Activated CD4-positive, alpha-beta T cell treated with anti-CD3 and anti-CD28 coated beads for 36 hours (primary cell): ENCODE data around the gene ADCK1. TPM values are rescaled to one million over a fixed set of nuclear protein-coding genes. Genes with fewer than 3 reads are reported as not detected.
"Not testable (repeated sequence)": the region's sequence is repeated elsewhere in the genome, so short reads cannot be mapped to it uniquely, and the experiment has no call there.

Source experiments
- ATAC-seq: fragments of 200-7000 bp; cut with Tn5 transposase; one replicate; pipeline ENCODE4 v1.10.0; 2021; ENCODE audit warnings: mild to moderate bottlenecking, moderate library complexity
- CTCF ChIA-PET: fragments of 350-600 bp; sonication (Branson Sonifier 250); formaldehyde crosslinking; loops from one replicate; lab custom pipeline; 2021; ENCODE audit warnings: antibody characterized with exemption; lab: Charles Lee
- POLR2A ChIA-PET: fragments of 350-600 bp; sonication (Branson Sonifier 250); formaldehyde crosslinking; loops from one replicate; lab custom pipeline; 2021; ENCODE audit warnings: antibody characterized with exemption, inconsistent platforms; lab: Charles Lee
- DNase-seq: peaks from one replicate; pipeline ENCODE4 v3.0.0-alpha.2; 2020
- H3K27ac Mint-ChIP-seq: one replicate; pipeline ENCODE4 v1.8.0; 2021; ENCODE audit warnings: mixed read lengths
- H3K27me3 Mint-ChIP-seq: one replicate; pipeline ENCODE4 v1.8.0; 2021; ENCODE audit warnings: mixed read lengths
- H3K36me3 Mint-ChIP-seq: one replicate; pipeline ENCODE4 v1.8.0; 2021; ENCODE audit warnings: low read depth, mixed read lengths
- H3K4me1 Mint-ChIP-seq: one replicate; pipeline ENCODE4 v1.8.0; 2021; ENCODE audit warnings: mixed read lengths
- H3K4me3 Mint-ChIP-seq: one replicate; pipeline ENCODE4 v1.8.0; 2021; ENCODE audit warnings: mild to moderate bottlenecking, moderate library complexity, mixed read lengths
- H3K9me3 Mint-ChIP-seq: one replicate; pipeline ENCODE4 v1.8.0; 2021; ENCODE audit warnings: low read depth, mixed read lengths
- intact Hi-C, 2 experiments: fragments of 100-400 bp; cut with DNase I in 1 of 2; cut with micrococcal nuclease in 1 of 2; formaldehyde crosslinking; loops; one replicate each; pipeline versions ENCODE4 v1.14.2 to v1.15.1; 2022 to 2024; cut with DNase I, micrococcal nuclease
- total RNA-seq, 2 experiments: library from RNA; stranded (reverse); gene quantifications; one replicate each; pipeline ENCODE4 v1.2.3, GENCODE V29; 2021

Gene ADCK1
- total RNA-seq, 2 experiments from 2014 or later: 4.6 to 4.9 TPM

GRCh38 chr14:77903937-77904617, 104.2 kb downstream of the ADCK1 start:
- ChIA-PET CTCF (interaction anchor here (1.0 kb wide), 1 partner anchor 10 kb away, joined by 3 read pairs; no protein-coding TSS in a partner anchor), POLR2A (no interaction called here)
- DNase-seq (no peak), ATAC-seq (no peak)
- Mint-ChIP-seq H3K9me3 (no peaks in the 10 kb centered on the region), H3K36me3 (peaks cover 17% of the 10 kb centered on the region), H3K27ac (no peak overlapping the region), H3K27me3 (no peaks in the 10 kb centered on the region), H3K4me3 (no peak overlapping the region), H3K4me1 (peaks cover 6% of the 10 kb centered on the region)
- intact Hi-C loops: no loop called here

DNA sequence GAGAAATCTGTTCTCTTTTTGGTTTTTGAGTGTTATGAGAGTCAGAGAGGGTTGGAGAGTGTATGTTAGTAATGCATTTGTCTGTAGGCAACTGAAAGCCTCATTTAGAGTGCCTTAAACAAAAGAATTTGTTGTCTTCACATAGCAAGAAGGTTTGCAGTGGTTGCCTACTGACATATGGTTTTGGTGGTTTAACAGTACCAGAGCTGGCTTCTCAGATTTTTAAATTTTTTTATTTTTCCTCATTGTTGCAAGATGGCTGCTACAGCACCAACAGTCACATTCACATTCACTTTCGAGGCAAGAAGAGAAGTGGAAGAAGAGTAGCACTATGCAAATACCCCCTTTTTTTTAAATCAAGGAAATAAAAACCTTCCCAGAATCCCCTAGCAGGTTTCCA, 106.5 kb downstream of the ADCK1 start:
- no peak overlapping the region for H3K27ac Mint-ChIP-seq
- H3K36me3 Mint-ChIP-seq: peaks cover 14% of the 10 kb centered on the region
- DNase-seq (no peak), ATAC-seq (no peak)
- no peak overlapping the region for H3K4me3 Mint-ChIP-seq
- intact Hi-C loops: no loop called here
- ChIA-PET CTCF (no interaction called here), POLR2A (no interaction called here)
- H3K9me3 Mint-ChIP-seq: no peaks in the 10 kb centered on the region
- H3K4me1 Mint-ChIP-seq: peaks cover 6% of the 10 kb centered on the region
- H3K27me3 Mint-ChIP-seq: no peaks in the 10 kb centered on the region

GRCh38 chr14:77908847-77909246, 108.9 kb downstream of the ADCK1 start:
- no peak for ATAC-seq
- Mint-ChIP-seq H3K27me3 (no peaks in the 10 kb centered on the region), H3K9me3 (no peaks in the 10 kb centered on the region), H3K4me3 (no peak overlapping the region), H3K36me3 (peaks cover 10% of the 10 kb centered on the region), H3K27ac (no peak overlapping the region), H3K4me1 (peaks cover 6% of the 10 kb centered on the region)
- no peak for DNase-seq
- CTCF ChIA-PET: no interaction called here
- POLR2A ChIA-PET: no interaction called here
- intact Hi-C loops: no loop called here

- H3K4me1 Mint-ChIP-seq: peaks cover 6% of the 10 kb centered on the region
- no peaks in the 10 kb centered on the region for H3K27me3 Mint-ChIP-seq
- no peak overlapping the region for H3K27ac Mint-ChIP-seq
- H3K9me3 Mint-ChIP-seq: no peaks in the 10 kb centered on the region
- H3K4me3 Mint-ChIP-seq: no peak overlapping the region
- intact Hi-C loops: no loop called here
- ChIA-PET POLR2A (no interaction called here), CTCF (interaction anchor here (0.6 kb wide), 1 partner anchor 24 kb away, joined by 3 read pairs; no protein-coding TSS in a partner anchor)
- H3K36me3 Mint-ChIP-seq: peaks cover 9% of the 10 kb centered on the region
- DNase-seq (no peak), ATAC-seq (no peak)
These were observed 110.0 kb downstream of the ADCK1 start for GRCh38 chr14:77909911-77910310.

GRCh38 chr14:77910506-77910905, 110.6 kb downstream of the ADCK1 start:
- intact Hi-C loops: no loop called here
- Mint-ChIP-seq H3K27me3 (no peaks in the 10 kb centered on the region), H3K9me3 (no peaks in the 10 kb centered on the region), H3K36me3 (peaks cover 8% of the 10 kb centered on the region), H3K27ac (no peak overlapping the region), H3K4me3 (no peak overlapping the region), H3K4me1 (peaks cover 6% of the 10 kb centered on the region)
- ChIA-PET POLR2A (no interaction called here), CTCF (no interaction called here)
- DNase-seq (no peak), ATAC-seq (no peak)

- Mint-ChIP-seq H3K36me3 (peaks cover 5% of the 10 kb centered on the region), H3K4me1 (peaks cover 6% of the 10 kb centered on the region), H3K4me3 (no peak overlapping the region), H3K27me3 (no peaks in the 10 kb centered on the region), H3K9me3 (no peaks in the 10 kb centered on the region), H3K27ac (no peak overlapping the region)
- no peak for ATAC-seq
- no peak for DNase-seq
- CTCF ChIA-PET: no interaction called here
- intact Hi-C loops: no loop called here
- POLR2A ChIA-PET: interaction anchor here (0.6 kb wide), 1 partner anchor 18 kb away, joined by 15 read pairs; no protein-coding TSS in a partner anchor
These were observed 111.4 kb downstream of the ADCK1 start for GRCh38 chr14:77911356-77911755.

DNA sequence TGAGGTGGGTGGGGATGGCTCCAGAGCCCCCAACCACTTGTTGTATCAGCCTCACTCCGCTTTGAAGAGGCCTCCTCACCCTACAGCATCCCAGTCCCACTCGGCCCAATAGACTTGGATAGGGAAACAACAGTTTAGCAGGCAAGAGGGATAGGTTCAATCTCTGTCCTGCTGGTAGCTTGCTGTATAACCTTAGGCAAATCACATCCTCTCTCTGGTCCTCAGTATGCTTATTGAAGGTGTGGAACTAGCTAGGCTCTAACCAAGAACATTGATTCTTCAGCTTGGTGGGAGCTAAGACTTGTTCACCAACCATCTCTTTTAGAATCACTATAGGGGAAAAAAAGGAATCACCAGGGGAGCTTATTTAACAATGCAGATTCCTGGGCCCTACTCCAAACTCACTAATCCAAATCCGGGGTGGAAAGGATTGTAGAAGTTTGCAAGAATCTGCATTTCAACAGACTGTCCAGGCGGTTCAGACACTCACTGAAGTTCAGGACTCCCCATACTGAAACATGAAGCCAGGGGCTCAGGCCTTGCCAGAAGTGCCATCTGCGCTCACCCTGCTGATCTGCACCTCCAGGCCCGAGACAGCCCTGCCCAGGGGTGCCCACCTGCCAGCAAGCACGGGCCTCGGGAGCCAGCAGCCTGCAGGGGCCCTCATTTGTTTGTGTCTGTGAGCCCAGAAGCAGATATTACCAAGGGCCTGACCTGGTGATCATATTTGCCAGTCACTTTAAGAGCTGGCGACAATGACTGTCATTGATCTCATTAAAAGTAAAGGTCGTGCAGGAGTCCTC, 113.0 kb downstream of the ADCK1 start:
- ChIA-PET POLR2A (no interaction called here), CTCF (interaction anchor here (1.1 kb wide), 1 partner anchor 8 kb away, joined by 3 read pairs; no protein-coding TSS in a partner anchor)
- intact Hi-C loops: no loop called here
- Mint-ChIP-seq H3K4me1 (peaks cover 6% of the 10 kb centered on the region), H3K27ac (no peak overlapping the region), H3K9me3 (no peaks in the 10 kb centered on the region), H3K36me3 (peaks cover 4% of the 10 kb centered on the region), H3K4me3 (no peak overlapping the region), H3K27me3 (no peaks in the 10 kb centered on the region)
- no peak for ATAC-seq
- DNase-seq: no peak

- no peak for ATAC-seq
- H3K36me3 Mint-ChIP-seq: peaks cover 5% of the 10 kb centered on the region
- H3K27me3 Mint-ChIP-seq: no peaks in the 10 kb centered on the region
- POLR2A ChIA-PET: no interaction called here
- intact Hi-C loops: no loop called here
- no peak overlapping the region for H3K27ac Mint-ChIP-seq
- DNase-seq: no peak
- CTCF ChIA-PET: interaction anchor here (1.1 kb wide), 1 partner anchor 10 kb away, joined by 3 read pairs; no protein-coding TSS in a partner anchor
- no peak overlapping the region for H3K4me3 Mint-ChIP-seq
- peaks cover 2% of the 10 kb centered on the region for H3K9me3 Mint-ChIP-seq
- H3K4me1 Mint-ChIP-seq: no peaks in the 10 kb centered on the region
These were observed 114.3 kb downstream of the ADCK1 start for GRCh38 chr14:77914073-77914721.

- H3K9me3 Mint-ChIP-seq, H3K27ac Mint-ChIP-seq, H3K4me3 Mint-ChIP-seq, POLR2A ChIA-PET, H3K4me1 Mint-ChIP-seq, intact Hi-C loops, H3K36me3 Mint-ChIP-seq, H3K27me3 Mint-ChIP-seq, ATAC-seq, DNase-seq, CTCF ChIA-PET: not testable (repeated sequence)
These were observed 115.5 kb downstream of the ADCK1 start for GRCh38 chr14:77915390-77915789.

- Mint-ChIP-seq H3K36me3 (peaks cover 8% of the 10 kb centered on the region), H3K4me1 (no peaks in the 10 kb centered on the region), H3K4me3 (no peak overlapping the region), H3K9me3 (peaks cover 9% of the 10 kb centered on the region), H3K27ac (no peak overlapping the region), H3K27me3 (no peaks in the 10 kb centered on the region)
- ATAC-seq (no peak), DNase-seq (no peak)
- ChIA-PET CTCF (no interaction called here), POLR2A (no interaction called here)
- intact Hi-C loops: no loop called here
These were observed 117.7 kb downstream of the ADCK1 start for GRCh38 chr14:77917491-77918201.

GRCh38 chr14:77918448-77918847, 118.5 kb downstream of the ADCK1 start:
- H3K9me3 Mint-ChIP-seq: peaks cover 9% of the 10 kb centered on the region
- H3K4me3 Mint-ChIP-seq: no peak overlapping the region
- ChIA-PET POLR2A (no interaction called here), CTCF (no interaction called here)
- no peak overlapping the region for H3K27ac Mint-ChIP-seq
- DNase-seq (no peak), ATAC-seq (no peak)
- no peaks in the 10 kb centered on the region for H3K27me3 Mint-ChIP-seq
- no peaks in the 10 kb centered on the region for H3K4me1 Mint-ChIP-seq
- H3K36me3 Mint-ChIP-seq: peaks cover 8% of the 10 kb centered on the region
- intact Hi-C loops: no loop called here
